Measurements from ENCODE around the gene NUTF2. TPM values are rescaled to one million over a fixed set of nuclear protein-coding genes. Genes with fewer than 3 reads are reported as not detected.

NUTF2 gene
- total and polyA plus RNA-seq, 8 donors = 25.8 to 69.1 (median 40.2) TPM

- intact Hi-C loops (cut with DNase I) = loop anchor here in 1 of 3 donors (5.0 to 10.0 kb wide), 2 partner anchors 48 to 150 kb away; partner anchors contain the start of gene CTRL
- Histone ChIP-seq H3K4me3 (no peak within 1 kb of the TSS), H3K4me1 (no peaks in the 10 kb centered on the region), H3K27ac (no peak within 1 kb of the TSS), H3K36me3 (peaks cover under 1 to 41% (median 34%) of the 10 kb centered on the region in 3 donors), H3K9me3 (no peaks in the 10 kb centered on the region), H3K27me3 (no peaks in the 10 kb centered on the region)
- no peak for TF ChIP-seq CTCF (IDR thresholded peaks at IDR 0.05)
- DNase-seq (peak in 5 of 6 donors; percentile 43 to 72 (median 61)), ATAC-seq (peak; percentile 30 to 83 (median 76)), FAIRE-seq (no peak)
- WGBS, 2 donors = 63 to 69% methylated on average over 22 of the region's 22 CpGs
Measured at GRCh38 chr16:67884684-67885083, 38.0 kb downstream of the NUTF2 start, which contains the start of gene NRN1L. TSS of gene NRN1L (plus strand) at chr16:67884885. CDS start at chr16:67884904, 19 bp downstream.

DNA sequence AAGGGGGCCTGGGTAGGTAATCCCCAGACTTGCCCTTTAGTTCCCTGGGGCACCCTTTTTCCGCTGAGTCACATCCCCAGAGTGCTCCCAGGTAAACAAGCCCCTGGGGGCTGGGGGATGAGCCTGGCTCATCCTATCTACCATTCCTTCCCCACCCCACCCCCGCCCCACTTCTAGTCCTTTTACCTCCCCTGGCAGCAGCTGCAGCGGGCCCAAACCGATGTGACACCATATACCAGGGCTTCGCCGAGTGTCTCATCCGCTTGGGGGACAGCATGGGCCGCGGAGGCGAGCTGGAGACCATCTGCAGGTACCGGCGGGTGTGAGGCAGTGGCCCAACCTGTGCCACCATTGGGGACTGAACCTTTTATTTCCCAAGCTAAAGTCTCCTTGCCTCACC is 38.8 kb downstream of the NUTF2 start:
- Histone ChIP-seq H3K27me3 (no peaks in the 10 kb centered on the region), H3K4me1 (no peaks in the 10 kb centered on the region), H3K36me3 (peaks cover 0 to 32% (median 27%) of the 10 kb centered on the region in 3 donors), H3K27ac (no peak overlapping the region), H3K4me3 (no peak overlapping the region), H3K9me3 (no peaks in the 10 kb centered on the region)
- FAIRE-seq (no peak), DNase-seq (no peak), ATAC-seq (no peak)
- no peak for TF ChIP-seq CTCF (IDR thresholded peaks at IDR 0.05)
- 91 to 96% methylated on average over 12 of the region's 12 CpGs for WGBS, 2 donors
- intact Hi-C loops (cut with DNase I) = loop anchor here in 1 of 3 donors (10.0 kb wide), 1 partner anchor 149 kb away; no protein-coding TSS in a partner anchor

GRCh38 chr16:67885976-67886375 is 39.2 kb downstream of the NUTF2 start:
- Histone ChIP-seq H3K27ac (no peak overlapping the region), H3K4me3 (no peak overlapping the region), H3K27me3 (no peaks in the 10 kb centered on the region), H3K36me3 (peaks cover 0 to 28% (median 23%) of the 10 kb centered on the region in 3 donors), H3K4me1 (no peaks in the 10 kb centered on the region), H3K9me3 (no peaks in the 10 kb centered on the region)
- 93 to 98% methylated on average over 19 of the region's 19 CpGs for WGBS, 2 donors
- DNase-seq = no peak
- no peak for ATAC-seq
- no peak for TF ChIP-seq CTCF (IDR thresholded peaks at IDR 0.05)
- intact Hi-C loops (cut with DNase I) = loop anchor here in 1 of 3 donors (10.0 kb wide), 1 partner anchor 149 kb away; no protein-coding TSS in a partner anchor
- no peak for FAIRE-seq

GRCh38 chr16:67886387-67886786 is 39.7 kb downstream of the NUTF2 start:
- Histone ChIP-seq H3K9me3 (no peaks in the 10 kb centered on the region), H3K27ac (no peak overlapping the region), H3K27me3 (no peaks in the 10 kb centered on the region), H3K36me3 (peaks cover 0 to 24% (median 18%) of the 10 kb centered on the region in 3 donors), H3K4me3 (no peak overlapping the region), H3K4me1 (no peaks in the 10 kb centered on the region)
- no peak for FAIRE-seq
- intact Hi-C loops (cut with DNase I) = loop anchor here in 1 of 3 donors (10.0 kb wide), 1 partner anchor 148 kb away; no protein-coding TSS in a partner anchor
- DNase-seq = no peak
- no peak for ATAC-seq
- 92 to 95% methylated on average over 5 of the region's 5 CpGs for WGBS, 2 donors
- no peak for TF ChIP-seq CTCF (IDR thresholded peaks at IDR 0.05)

DNA sequence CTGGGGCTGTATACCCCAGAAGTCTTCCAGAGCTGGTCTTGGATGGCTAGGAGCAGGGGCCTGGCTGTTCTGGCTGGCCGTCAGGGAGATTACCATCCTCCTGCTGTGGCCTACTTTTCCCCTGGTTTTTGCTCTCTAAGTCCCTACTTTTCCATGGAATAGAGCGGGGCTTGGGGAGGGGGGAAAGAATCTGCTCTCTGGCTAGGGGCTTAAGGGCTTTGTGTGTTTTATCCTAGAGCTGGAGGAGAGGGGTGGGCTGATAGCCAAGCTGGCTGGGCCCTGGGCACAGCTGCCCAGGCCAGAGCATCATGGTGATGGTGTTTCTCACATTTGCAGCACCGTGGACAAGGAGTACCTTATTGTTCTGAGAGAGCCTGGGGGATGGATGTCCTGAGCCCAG is 41.6 kb downstream of the NUTF2 start:
- intact Hi-C loops (cut with DNase I) = loop anchor here in 1 of 3 donors (10.0 kb wide), 1 partner anchor 146 kb away; no protein-coding TSS in a partner anchor
- no peak for FAIRE-seq
- H3K27me3 ChIP-seq = no peaks in the 10 kb centered on the region

More for the DNA sequence above, 41.6 kb downstream of the NUTF2 start:
- Histone ChIP-seq H3K9me3 (no peaks in the 10 kb centered on the region), H3K4me3 (no peak overlapping the region), H3K4me1 (peaks cover 0 to 5% (median 0%) of the 10 kb centered on the region in 3 donors), H3K27ac (no peak overlapping the region), H3K36me3 (peaks cover 0 to 5% (median 3%) of the 10 kb centered on the region in 3 donors)
- no peak for TF ChIP-seq CTCF (IDR thresholded peaks at IDR 0.05)
- no peak for ATAC-seq
- 67 to 79% methylated on average over 3 of the region's 3 CpGs for WGBS, 2 donors
- no peak for DNase-seq

All from pancreas (tissue), 10 donors.